Ramos (cell line): ENCODE results near the gene AKT3.
"Not testable (repeated sequence)": the region's sequence is repeated elsewhere in the genome, so short reads cannot be mapped to it uniquely, and the experiment has no call there.

ENCODE experiments used
- in situ Hi-C: fragments of 300-500 bp; cut with MboI; formaldehyde crosslinking; loops from one replicate; pipeline ENCODE4 v1.14.3; 2022; ENCODE audit warnings: low sequenced_read_pairs; ENCODE audit not compliant: unreplicated experiment

The AKT3 gene

GRCh38 chr1:243850202-243850451 lies at the start of gene AKT3:
Gene AKT3, minus strand, starts transcription at chr1:243850243. Its CDS starts 7,073 bp downstream, at chr1:243843170.
- in situ Hi-C loops: no loop called here

DNA sequence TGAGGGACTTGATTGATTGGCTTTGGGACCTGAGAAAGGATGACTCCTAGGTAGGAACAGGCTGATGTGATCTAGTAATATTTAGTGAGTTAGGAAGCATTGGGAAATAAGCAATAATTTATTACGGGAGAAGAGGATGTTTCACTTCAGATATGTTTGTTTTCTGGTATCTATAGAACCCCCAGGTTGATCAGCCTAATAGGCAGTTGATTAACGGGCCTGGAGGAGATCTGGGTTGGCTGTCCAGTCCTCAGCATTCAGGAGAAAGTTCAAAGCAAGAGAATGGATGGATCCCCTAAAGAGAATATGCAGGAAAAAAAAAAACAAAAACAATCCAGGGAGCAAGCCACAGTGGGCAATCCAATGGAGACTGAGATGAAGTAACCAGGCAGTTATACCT lies 48.2 kb upstream of the AKT3 start:
- in situ Hi-C loops: no loop called here

DNA sequence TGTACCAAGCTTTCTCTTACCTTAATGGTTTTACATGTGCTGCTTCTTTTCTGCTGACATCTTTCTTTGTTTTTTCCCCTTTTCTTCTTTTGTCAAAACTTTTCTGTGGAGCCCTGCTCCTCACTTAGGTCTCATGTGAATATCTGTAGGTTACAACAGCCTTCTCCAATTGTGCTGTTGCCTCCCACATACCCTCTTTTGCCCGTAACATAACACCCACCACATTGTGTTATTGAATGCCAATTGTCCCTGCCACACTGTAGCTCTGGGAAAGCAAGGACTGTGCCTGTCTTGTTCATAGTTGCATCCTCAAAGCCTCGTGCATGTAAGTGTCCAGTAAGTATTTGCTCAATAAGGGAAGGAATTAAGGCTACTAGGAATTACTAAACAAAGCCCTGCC lies 46.3 kb upstream of the AKT3 start:
- in situ Hi-C loops: no loop called here

DNA sequence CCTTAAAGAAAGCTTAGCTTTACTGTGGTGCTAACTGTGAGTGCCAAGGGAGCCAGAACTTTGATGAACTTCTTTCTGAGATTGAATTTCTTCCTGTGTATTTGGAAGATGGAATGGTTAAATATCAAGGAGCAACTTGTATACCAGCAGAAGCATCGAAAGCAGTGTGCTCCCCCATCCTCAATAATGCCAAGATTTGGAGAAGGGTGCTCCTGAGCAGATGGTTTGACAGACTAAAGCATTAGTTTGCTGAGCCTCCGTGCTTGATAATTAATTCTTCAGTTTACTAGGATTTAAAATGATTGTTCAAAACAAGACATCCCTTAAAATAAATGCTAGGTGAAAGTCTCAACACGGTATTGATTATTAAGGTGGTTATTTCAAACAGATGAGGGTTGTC lies 42.4 kb upstream of the AKT3 start:
- in situ Hi-C loops: no loop called here

DNA sequence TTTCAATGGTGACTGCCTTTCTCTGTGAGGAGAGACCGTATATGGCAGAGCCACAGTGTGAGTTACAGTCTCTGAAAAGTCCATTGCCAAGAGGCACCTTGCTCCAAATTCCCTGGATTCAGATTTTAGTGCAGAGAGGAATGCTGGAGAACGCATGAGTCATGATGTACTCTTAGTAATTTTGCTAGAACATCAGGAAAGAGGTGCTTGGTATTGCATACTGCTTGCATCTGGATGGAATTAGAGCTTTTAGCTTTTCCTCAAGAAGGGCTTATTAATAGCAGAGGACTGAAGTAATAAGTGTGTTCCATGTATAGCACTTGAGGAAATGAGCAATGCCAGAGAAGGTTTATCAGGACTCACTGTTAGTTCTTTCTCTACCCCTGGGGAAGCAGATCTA lies 40.5 kb upstream of the AKT3 start:
- in situ Hi-C loops: no loop called here

- in situ Hi-C loops: no loop called here
Measured at GRCh38 chr1:243885806-243886205, 35.8 kb upstream of the AKT3 start.

DNA sequence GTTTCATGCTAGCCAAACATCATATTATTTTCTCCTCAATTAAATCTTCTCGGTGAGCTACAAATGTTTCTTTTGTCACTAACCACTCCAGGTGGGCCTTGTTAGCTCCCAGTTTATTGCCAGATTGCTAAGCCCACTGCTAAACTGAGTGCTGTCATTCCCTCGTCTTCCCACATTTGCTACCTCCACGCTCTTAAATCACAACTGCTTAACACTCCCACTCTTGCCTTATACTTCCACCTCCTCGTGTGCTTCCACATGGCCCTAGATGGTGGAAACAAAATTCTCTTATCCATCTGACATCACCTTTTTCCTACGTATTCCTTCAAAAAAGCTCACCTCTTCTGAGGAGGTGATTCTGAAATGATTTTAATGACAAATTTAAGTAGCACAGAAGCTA lies 34.6 kb upstream of the AKT3 start:
- in situ Hi-C loops: no loop called here

DNA sequence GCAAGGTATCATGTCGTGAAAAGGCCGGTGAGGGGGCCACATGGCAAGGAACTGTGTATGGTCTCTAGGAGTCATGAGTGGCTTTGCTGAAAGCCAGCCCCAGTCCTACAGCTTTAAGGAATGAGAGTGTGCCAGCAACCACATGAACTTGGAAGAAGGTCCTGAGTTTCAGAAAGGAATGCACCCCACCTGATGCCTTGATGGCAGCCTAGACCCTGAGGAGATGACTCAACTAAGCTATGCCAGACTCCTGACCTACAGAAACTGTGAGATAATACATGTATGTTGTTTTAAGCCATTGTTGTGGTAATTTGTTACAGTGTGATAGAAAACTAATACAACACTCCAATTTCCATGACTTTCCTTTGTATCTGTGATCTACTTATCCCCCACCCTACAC lies 33.5 kb upstream of the AKT3 start:
- in situ Hi-C loops: no loop called here

GRCh38 chr1:243882276-243882675 lies 32.2 kb upstream of the AKT3 start:
- in situ Hi-C loops: no loop called here

GRCh38 chr1:243877058-243877457 lies 27.0 kb upstream of the AKT3 start:
- in situ Hi-C loops: not testable (repeated sequence)

DNA sequence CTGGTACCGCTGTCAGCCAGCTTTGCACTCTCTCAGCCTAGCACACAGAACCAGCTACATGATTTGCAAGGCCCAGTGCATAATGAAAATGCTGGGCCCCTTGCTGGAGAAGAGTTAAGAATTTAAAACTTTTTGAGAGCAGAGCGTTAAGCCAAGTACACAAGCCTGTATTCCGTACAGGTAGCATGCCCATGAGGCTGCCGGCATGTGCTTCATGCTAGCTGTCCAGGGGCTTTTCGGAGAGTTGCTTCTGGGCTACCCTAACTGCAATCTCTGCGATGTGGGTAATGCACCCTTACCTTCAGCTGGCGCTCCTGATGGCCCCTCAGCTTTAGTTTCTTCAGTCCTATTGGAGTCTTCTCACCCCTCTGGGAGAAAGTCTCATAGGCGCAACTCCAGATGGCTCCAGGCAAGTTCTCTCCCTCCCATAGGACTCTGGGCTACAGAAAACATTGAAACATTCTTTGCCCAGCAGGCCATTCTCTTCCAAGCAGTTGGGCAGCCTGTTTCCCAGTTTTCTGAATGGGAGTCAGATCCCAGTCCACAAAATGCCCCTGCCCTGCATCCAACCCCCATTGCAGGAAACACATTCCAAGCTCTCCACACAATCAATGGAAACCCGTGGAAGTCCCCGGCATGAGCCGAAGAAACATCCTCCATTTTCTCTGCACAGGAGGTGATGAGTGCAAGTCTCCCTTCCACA lies 5.7 kb upstream of the AKT3 start:
- in situ Hi-C loops: no loop called here

DNA sequence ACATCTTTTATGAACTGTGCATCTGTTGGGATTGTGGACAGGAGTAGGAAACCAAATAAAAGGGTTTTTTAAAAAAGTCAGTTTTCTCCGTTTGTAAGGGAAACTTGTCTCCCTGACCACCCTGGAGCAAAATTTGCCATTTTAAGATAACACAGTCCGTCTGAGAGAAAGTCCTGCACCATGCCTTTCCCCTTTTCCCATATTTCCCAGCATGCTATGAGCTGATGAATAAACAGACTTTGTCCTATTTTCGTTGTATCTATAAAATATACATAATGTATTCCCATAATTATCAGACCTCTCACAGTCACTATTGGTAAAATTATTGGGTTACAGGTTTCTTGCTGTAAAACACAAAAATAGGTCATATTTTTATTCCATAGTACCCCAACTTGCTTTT lies 1.7 kb upstream of the AKT3 start:
- in situ Hi-C loops: no loop called here

DNA sequence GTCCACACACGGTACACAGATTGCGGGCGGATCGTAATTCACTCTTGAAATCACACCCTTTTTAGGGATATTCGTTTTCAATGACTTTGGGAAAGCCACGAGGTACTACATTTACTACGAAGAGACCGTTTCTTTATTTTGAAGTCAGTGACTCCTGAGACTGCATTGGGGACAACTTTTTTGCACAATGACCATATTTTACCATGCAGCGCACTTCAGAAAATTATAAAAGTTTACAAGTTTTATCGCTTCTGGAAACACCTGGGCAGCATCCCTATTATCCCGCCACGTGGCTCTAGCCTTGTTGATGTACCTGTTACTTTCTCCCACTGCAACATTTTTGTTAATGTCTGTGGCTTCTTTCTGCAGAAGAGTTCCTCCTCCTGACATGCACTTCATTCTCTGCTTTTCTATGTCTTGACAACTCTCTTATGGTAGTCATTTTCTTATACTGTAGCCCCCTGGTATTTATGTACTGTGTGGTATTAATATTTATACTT lies 1.3 kb upstream of the AKT3 start:
- in situ Hi-C loops: no loop called here

- in situ Hi-C loops: no loop called here
Measured at GRCh38 chr1:243850452-243851256, 611 bp upstream of the AKT3 start.

GRCh38 chr1:243849421-243850201 lies 432 bp downstream of the AKT3 start:
- in situ Hi-C loops: no loop called here

DNA sequence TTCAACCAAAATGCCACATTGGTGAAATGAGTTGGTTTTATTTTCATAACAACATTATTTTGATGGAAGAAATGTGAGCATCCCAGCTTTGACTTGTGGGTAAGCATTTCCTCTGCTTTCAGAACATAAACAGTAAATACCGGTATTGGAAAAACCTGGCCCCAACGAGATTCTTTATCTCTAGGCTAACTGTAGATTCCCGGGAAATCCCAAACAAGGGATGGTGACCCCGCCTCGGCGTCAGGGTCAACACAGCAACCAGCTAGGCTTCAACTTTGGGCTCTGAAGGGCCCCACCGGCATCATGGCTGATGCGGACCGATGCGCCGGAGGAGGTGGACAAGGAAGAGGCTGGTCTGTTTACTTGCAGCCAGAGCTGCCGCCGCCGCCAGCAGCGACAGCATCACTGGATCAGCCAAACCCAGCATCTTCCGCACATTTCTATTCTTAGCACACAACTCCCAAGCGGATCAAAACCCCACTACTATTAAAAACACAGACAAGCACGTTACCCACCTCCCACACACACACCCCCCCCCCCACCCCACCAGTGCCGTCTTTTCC lies 1.1 kb downstream of the AKT3 start:
- in situ Hi-C loops: no loop called here

GRCh38 chr1:243848165-243848857 lies 1.7 kb downstream of the AKT3 start:
- in situ Hi-C loops: no loop called here

GRCh38 chr1:243846761-243847160 lies 3.3 kb downstream of the AKT3 start:
- in situ Hi-C loops: no loop called here

- in situ Hi-C loops: no loop called here
Measured at GRCh38 chr1:243845888-243846287, 4.2 kb downstream of the AKT3 start.

GRCh38 chr1:243844186-243844585 lies 5.9 kb downstream of the AKT3 start:
- in situ Hi-C loops: no loop called here
